Activated naive CD8-positive, alpha-beta T cell treated with anti-CD3 and anti-CD28 coated beads, Interleukin-2, amount 10 ng/mL, durations not matched to agents 7 days and 5 days (primary cell): ENCODE data around the gene SCTR. TPM values are rescaled to one million over a fixed set of nuclear protein-coding genes. Genes with fewer than 3 reads are reported as not detected.

Experiments used
- ATAC-seq: fragments of 150-1000 bp; cut with Tn5 transposase; one replicate; pipeline ENCODE4 v1.10.0; 2021; ENCODE audit warnings: low read depth, moderate library complexity
- POLR2A ChIA-PET: fragments of 350-600 bp; sonication (Branson Sonifier 250); formaldehyde crosslinking; loops from one replicate; lab custom pipeline; 2021; ENCODE audit warnings: antibody characterized with exemption; lab: Charles Lee
- DNase-seq: peaks from one replicate; pipeline ENCODE4 v3.0.0; 2021
- H3K27ac Mint-ChIP-seq: one replicate; pipeline ENCODE4 v1.8.0; 2022; ENCODE audit warnings: mild to moderate bottlenecking, mixed read lengths
- H3K27me3 Mint-ChIP-seq: one replicate; pipeline ENCODE4 v1.8.0; 2022; ENCODE audit warnings: mild to moderate bottlenecking, moderate library complexity, mixed read lengths
- H3K36me3 Mint-ChIP-seq: one replicate; pipeline ENCODE4 v1.8.0; 2021; ENCODE audit warnings: mild to moderate bottlenecking, mixed read lengths
- H3K4me1 Mint-ChIP-seq: one replicate; pipeline ENCODE4 v1.8.0; 2021; ENCODE audit warnings: mixed read lengths
- H3K4me3 Mint-ChIP-seq: one replicate; pipeline ENCODE4 v1.8.0; 2022; ENCODE audit warnings: mild to moderate bottlenecking, moderate library complexity, mixed read lengths
- H3K9me3 Mint-ChIP-seq: one replicate; pipeline ENCODE4 v1.8.0; 2021; ENCODE audit warnings: mixed read lengths
- total RNA-seq, 2 experiments: library from RNA; stranded (reverse); gene quantifications; one replicate each; pipeline ENCODE4 v1.2.3, GENCODE V29; 2021

Gene SCTR
- total RNA-seq: not detected

DNA sequence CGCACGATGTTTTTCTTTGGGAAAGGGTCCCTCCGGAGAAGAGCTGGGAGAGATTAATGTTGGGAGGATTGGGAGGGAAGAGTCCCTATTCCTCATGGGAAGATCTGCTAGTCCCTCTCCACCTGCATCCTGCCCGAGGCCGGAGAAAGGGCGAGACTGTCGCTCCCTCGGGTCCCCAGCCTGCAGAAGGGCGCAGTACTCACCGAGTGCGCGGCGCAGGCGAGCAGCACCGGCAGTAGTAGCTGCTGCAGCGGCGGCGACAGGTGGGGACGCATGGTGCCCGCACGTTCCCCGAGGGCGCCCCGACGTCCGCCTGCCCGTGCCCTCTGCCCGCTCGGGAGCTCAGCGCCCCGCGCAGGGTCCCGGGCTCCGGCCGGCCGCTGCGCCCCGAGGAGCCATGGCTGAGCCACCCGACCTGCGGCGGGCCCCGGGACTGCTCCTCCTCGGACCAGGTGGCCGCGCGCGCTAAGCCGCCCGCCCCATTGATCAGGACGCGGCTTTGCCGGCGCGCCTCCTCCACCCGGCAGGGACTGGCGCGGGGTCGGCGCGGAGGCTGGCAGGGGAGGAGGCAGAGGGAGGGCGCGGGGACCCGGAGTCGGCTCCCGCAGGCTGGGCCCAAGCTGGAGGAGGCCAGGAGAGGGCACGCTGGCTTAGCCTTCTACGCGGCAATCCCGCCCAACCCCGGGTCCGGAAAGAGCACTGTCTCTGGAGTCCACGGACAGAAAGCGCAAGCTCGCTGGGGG lies at the start of gene SCTR:
SCTR (minus strand) TSS at position 532 of the 743 bp plus-strand sequence; CDS start at position 275, 257 bp downstream.
- Mint-ChIP-seq H3K9me3 (peaks cover 1% of the 10 kb centered on the region), H3K27me3 (peaks cover 48% of the 10 kb centered on the region), H3K4me1 (no peaks in the 10 kb centered on the region), H3K27ac (no peak within 1 kb of the TSS), H3K4me3 (no peak within 1 kb of the TSS), H3K36me3 (peaks cover 1% of the 10 kb centered on the region)
- ATAC-seq: no peak
- POLR2A ChIA-PET: no interaction called here
- no peak for DNase-seq

DNA sequence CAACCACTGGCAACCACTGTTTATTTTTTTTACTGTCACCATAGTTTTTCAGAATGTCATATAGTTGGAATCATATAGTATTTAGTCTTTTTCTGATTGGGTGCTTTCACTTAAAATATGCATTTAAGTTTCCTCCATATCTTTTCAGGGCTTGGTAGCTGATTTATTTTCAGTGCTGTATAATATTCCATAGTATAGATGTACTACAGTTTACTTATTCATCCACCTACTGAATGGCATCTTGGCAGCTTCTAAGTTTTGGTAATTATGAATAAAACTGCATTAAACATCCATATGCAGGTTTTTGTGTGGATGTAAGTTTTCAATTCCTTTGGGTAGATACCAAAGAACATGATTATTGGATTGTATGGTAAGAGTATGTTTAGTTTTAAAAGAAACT lies 43.0 kb upstream of the SCTR start:
- Mint-ChIP-seq H3K4me1 (no peaks in the 10 kb centered on the region), H3K27me3 (peaks cover 10% of the 10 kb centered on the region), H3K36me3 (no peaks in the 10 kb centered on the region), H3K4me3 (no peak overlapping the region), H3K27ac (no peak overlapping the region), H3K9me3 (peaks cover 5% of the 10 kb centered on the region)
- POLR2A ChIA-PET: no interaction called here
- ATAC-seq: no peak
- no peak for DNase-seq

GRCh38 chr2:119565481-119565880 lies 41.2 kb upstream of the SCTR start:
- Mint-ChIP-seq H3K4me1 (no peaks in the 10 kb centered on the region), H3K9me3 (peaks cover 5% of the 10 kb centered on the region), H3K27me3 (peaks cover 7% of the 10 kb centered on the region), H3K36me3 (no peaks in the 10 kb centered on the region), H3K4me3 (no peak overlapping the region), H3K27ac (no peak overlapping the region)
- no peak for DNase-seq
- POLR2A ChIA-PET: no interaction called here
- no peak for ATAC-seq

DNA sequence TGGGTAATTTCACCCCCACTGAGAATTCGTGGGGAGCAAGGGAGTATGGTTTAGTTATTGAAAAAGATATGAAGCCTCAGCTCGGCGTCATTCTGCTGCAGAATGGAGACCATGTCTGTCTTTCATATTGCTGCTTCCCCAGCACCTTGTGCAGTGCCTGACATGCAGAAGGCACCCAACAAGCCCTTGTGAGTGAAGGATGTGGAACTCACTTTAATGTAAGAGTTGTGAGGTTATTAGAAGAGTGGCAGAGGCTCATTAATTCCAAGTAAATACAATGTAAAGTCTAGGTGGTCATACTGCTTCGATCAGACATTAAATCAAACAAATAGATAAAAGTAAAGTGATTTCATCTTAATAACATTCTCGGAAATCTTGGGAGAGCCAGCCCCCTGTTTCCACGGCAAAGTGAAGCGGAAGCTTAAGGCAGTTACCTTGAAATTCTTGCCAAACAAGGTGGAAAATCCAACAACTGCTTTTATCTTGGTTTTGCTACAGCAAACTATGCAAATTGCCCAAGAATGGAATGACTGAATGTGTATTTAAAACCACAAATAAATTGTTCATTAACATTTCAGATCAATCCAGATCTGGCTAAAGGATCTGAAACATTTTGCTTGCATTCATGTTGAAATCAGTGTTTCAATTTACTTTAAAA lies 29.5 kb upstream of the SCTR start:
- ATAC-seq: no peak
- POLR2A ChIA-PET: no interaction called here
- no peak overlapping the region for H3K27ac Mint-ChIP-seq
- H3K36me3 Mint-ChIP-seq: no peaks in the 10 kb centered on the region
- no peaks in the 10 kb centered on the region for H3K9me3 Mint-ChIP-seq
- H3K27me3 Mint-ChIP-seq: peaks cover 27% of the 10 kb centered on the region
- no peak overlapping the region for H3K4me3 Mint-ChIP-seq
- H3K4me1 Mint-ChIP-seq: no peaks in the 10 kb centered on the region
- no peak for DNase-seq

DNA sequence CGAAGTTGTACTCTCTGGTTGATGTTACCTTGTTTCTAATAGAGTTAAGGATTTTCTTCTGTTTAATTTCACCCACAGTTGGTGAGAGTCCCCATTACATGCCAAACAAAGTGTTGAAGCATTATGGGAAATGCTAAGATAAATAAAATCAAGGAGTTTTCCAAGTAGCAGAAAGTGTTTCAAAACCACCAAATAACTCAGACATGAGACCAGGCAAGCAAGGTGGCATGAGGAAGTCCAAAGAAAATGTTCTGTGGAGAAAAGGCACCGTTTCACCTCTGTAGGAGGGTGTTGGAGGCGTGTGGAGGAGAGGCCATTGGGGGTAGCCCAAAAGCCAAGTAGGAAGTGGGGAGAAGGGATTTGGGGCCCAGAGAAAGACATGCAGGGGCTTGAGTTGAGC lies 28.6 kb upstream of the SCTR start:
- POLR2A ChIA-PET: no interaction called here
- H3K9me3 Mint-ChIP-seq: no peaks in the 10 kb centered on the region
- H3K36me3 Mint-ChIP-seq: no peaks in the 10 kb centered on the region
- no peak overlapping the region for H3K27ac Mint-ChIP-seq
- H3K4me3 Mint-ChIP-seq: no peak overlapping the region
- ATAC-seq (no peak), DNase-seq (no peak)
- no peaks in the 10 kb centered on the region for H3K4me1 Mint-ChIP-seq
- peaks cover 30% of the 10 kb centered on the region for H3K27me3 Mint-ChIP-seq

- POLR2A ChIA-PET: no interaction called here
- H3K27ac Mint-ChIP-seq: no peak overlapping the region
These were observed 26.6 kb upstream of the SCTR start for GRCh38 chr2:119550856-119551255.

DNA sequence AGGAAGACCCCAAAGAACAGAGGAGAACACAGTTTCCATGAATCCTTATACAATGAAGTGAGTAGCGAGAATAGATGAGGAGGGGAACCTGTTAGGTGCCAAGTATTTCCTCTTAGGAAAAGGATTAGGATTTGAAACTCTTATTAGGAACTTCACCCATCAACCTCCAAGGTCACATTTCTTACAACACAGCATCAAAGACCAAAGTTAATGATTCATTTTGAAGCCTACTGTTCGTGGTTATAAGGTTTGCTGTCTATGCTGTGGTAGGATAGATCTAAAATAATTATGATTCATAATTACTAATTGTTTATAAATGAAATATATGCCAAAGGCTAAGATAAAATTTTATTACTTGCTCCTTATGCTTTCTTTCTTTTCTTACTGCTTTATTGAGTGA lies 26.1 kb upstream of the SCTR start:
- Mint-ChIP-seq H3K36me3 (no peaks in the 10 kb centered on the region), H3K9me3 (no peaks in the 10 kb centered on the region), H3K27me3 (peaks cover 41% of the 10 kb centered on the region), H3K4me3 (no peak overlapping the region), H3K4me1 (no peaks in the 10 kb centered on the region), H3K27ac (no peak overlapping the region)
- POLR2A ChIA-PET: no interaction called here
- no peak for DNase-seq
- ATAC-seq: no peak

More at GRCh38 chr2:119550856-119551255, 26.6 kb upstream of the SCTR start:
- Mint-ChIP-seq H3K9me3 (no peaks in the 10 kb centered on the region), H3K4me1 (no peaks in the 10 kb centered on the region), H3K36me3 (no peaks in the 10 kb centered on the region), H3K27me3 (peaks cover 36% of the 10 kb centered on the region), H3K4me3 (no peak overlapping the region)
- no peak for DNase-seq
- ATAC-seq: no peak

DNA sequence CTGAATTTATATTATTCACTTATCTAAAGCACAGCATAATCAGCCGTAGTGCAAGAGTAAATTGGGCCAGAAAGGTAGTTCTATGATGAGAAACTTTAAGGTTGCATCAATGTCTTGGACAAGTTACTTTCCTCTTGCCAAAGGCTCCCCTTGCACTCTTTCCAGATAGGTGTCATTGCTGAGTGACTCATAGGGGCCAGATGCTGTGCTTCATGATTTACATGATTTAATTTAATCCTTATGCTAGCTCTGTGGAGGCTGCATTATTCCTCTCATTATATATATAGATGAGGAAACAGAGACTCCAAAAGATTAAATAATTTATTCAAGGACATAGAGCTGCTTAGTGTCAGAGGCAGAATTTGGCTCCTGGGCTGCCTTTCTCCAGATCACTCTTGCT lies 25.0 kb upstream of the SCTR start:
- Mint-ChIP-seq H3K27ac (no peak overlapping the region), H3K27me3 (peaks cover 47% of the 10 kb centered on the region), H3K4me1 (no peaks in the 10 kb centered on the region), H3K4me3 (no peak overlapping the region), H3K9me3 (no peaks in the 10 kb centered on the region), H3K36me3 (no peaks in the 10 kb centered on the region)
- POLR2A ChIA-PET: no interaction called here
- ATAC-seq: no peak
- no peak for DNase-seq

DNA sequence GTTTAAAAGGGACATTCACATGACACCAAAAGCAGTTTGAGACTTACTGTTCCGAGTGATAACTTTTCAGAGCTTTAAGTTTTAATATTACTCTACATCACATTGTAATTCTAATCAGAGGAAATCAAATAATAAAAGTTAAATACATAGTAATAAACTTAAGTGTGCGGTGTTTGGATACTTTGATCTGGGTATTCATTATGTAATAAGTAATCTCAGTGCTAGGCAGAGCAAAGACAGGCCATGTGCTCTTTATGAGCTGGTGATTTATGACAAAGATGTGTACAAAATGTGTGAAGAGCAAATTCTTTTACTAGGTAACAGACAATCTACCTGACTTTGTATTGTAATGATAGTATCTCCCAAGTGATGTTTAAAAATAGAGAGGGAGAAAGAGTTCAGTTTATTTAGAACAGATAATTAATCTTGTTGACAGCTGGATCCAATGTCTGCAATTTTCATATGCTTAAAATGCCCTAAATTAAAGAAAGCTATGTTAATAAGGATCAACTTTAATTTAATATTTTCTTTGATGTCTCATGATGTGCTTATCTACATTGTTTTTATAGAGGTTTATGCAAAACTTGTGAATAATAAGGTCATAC lies 24.3 kb upstream of the SCTR start:
- Mint-ChIP-seq H3K9me3 (no peaks in the 10 kb centered on the region), H3K27me3 (peaks cover 52% of the 10 kb centered on the region), H3K36me3 (no peaks in the 10 kb centered on the region), H3K27ac (no peak overlapping the region), H3K4me3 (no peak overlapping the region), H3K4me1 (peaks cover 3% of the 10 kb centered on the region)
- ATAC-seq: no peak
- POLR2A ChIA-PET: no interaction called here
- DNase-seq: no peak

GRCh38 chr2:119546447-119546767 lies 22.1 kb upstream of the SCTR start:
- no peak overlapping the region for H3K4me3 Mint-ChIP-seq
- H3K27me3 Mint-ChIP-seq: peaks cover 63% of the 10 kb centered on the region
- peaks cover 2% of the 10 kb centered on the region for H3K36me3 Mint-ChIP-seq
- H3K27ac Mint-ChIP-seq: no peak overlapping the region
- DNase-seq (no peak), ATAC-seq (no peak)
- peaks cover 4% of the 10 kb centered on the region for H3K9me3 Mint-ChIP-seq
- POLR2A ChIA-PET: no interaction called here
- H3K4me1 Mint-ChIP-seq: peaks cover 5% of the 10 kb centered on the region

- Mint-ChIP-seq H3K36me3 (peaks cover 2% of the 10 kb centered on the region), H3K4me3 (no peak overlapping the region), H3K9me3 (peaks cover 4% of the 10 kb centered on the region), H3K27ac (no peak overlapping the region), H3K4me1 (peaks cover 5% of the 10 kb centered on the region), H3K27me3 (peaks cover 61% of the 10 kb centered on the region)
- no peak for ATAC-seq
- no peak for DNase-seq
- POLR2A ChIA-PET: no interaction called here
These were observed 21.6 kb upstream of the SCTR start for GRCh38 chr2:119545754-119546446.

DNA sequence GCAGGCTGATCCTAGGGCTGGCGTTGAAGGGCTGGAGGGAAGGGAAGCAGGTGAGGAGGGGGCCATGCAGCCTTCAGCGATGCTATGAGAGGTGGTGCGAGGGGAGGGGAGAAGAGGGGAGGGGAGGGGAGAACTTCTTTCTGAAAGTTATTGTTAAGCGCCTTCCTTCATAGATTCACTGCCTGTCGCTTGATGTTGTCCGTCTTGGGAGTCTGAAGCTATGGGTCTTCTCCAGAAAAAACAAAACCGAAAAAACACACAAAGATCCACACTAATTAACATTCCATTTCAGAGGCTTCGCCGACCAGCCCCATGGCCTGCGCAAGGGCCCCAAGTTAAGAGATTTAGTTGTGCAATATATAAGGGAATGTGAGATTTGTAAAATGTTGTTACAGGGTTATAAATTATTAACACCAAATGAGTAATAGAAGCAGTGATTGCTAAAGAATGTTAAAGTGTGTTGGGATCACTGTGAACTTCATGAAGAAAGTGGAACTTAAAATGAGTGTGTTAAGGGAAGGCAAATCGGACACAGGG lies 20.7 kb upstream of the SCTR start:
- ATAC-seq (no peak), DNase-seq (no peak)
- H3K4me3 Mint-ChIP-seq: peak overlapping the region; percentile 15
- H3K27me3 Mint-ChIP-seq: peaks cover 57% of the 10 kb centered on the region
- H3K27ac Mint-ChIP-seq: no peak overlapping the region
- POLR2A ChIA-PET: no interaction called here
- H3K9me3 Mint-ChIP-seq: peaks cover 4% of the 10 kb centered on the region
- peaks cover 5% of the 10 kb centered on the region for H3K4me1 Mint-ChIP-seq
- H3K36me3 Mint-ChIP-seq: peaks cover 2% of the 10 kb centered on the region
